Uterus (tissue), 2 donors: Measurements from ENCODE around the gene CBX1.

Experiments
- CTCF ChIP-seq, 4 experiments: fragments of 200-600 bp in 2 of 4; fragments of 450-650 bp in 2 of 4; sonication (generic) in 2 of 4; IDR thresholded peaks; one replicate each; pipeline ENCODE4 v1.5.1; 2016 to 2019; ENCODE audit warnings: antibody characterized with exemption in 4 of 4, mild to moderate bottlenecking in 2 of 4, moderate library complexity in 1 of 4
- POLR2A ChIP-seq, 2 donors: fragments of 450-650 bp; IDR thresholded peaks; one replicate each; pipeline ENCODE4 v1.6.1; 2016; ENCODE audit warnings: antibody characterized with exemption in 2 of 2, mild to moderate bottlenecking in 1 of 2, moderate library complexity in 1 of 2

DNA sequence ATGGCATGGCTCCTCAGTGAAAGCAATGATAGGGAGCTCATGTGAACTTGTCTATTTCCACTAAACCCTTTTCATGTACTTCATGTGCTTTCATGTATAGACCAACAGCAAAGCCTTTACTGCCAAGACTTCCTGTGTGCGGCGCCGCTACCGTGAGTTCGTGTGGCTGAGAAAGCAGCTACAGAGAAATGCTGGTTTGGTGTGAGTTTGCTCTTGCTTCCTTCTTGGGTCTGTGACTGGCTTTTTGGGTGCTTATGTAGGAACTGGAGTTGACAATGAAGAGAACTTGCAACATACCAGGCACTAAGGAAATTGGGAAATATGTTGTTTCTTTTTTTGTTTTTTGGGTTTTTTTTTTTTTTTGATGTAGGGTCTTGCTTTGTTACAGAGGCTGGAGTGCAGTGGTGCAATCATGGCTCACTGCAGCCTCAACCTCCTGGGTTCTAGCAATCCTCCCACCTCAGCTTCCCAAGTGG is 12.0 kb upstream of the CBX1 start:
- no peak for TF ChIP-seq CTCF (IDR thresholded peaks at IDR 0.05)
- no peak for TF ChIP-seq POLR2A (IDR thresholded peaks at IDR 0.05)
